HL-60 (cell line): ENCODE results near the gene KCNJ6.

Experiments used
- DNase-seq, 2 experiments: peaks; one replicate each; pipeline ENCODE4 v3.0.0-alpha.2; 2010 to 2020; ENCODE audit warnings: low read depth in 1 of 2, low spot score in 1 of 2
- H3K27ac ChIP-seq: fragments of 250-450 bp; sonication (Bioruptor Pico); replicated peaks from 2 replicates; pipeline ENCODE4 v1.5.1; 2020; ENCODE audit warnings: mild to moderate bottlenecking, moderate library complexity
- H3K27me3 ChIP-seq: fragments of 250-450 bp; sonication (Bioruptor Pico); 2 replicates; pipeline ENCODE4 v1.5.1; 2021; ENCODE audit warnings: mild to moderate bottlenecking, moderate library complexity; ENCODE audit not compliant: insufficient read depth, poor library complexity, severe bottlenecking
- H3K4me3 ChIP-seq: replicated peaks from 2 replicates; pipeline ENCODE4 v1.5.1; 2011; ENCODE audit warnings: mild to moderate bottlenecking, control low read depth, low read length; ENCODE audit not compliant: insufficient read depth
- GABPA ChIP-seq: IDR thresholded peaks from 2 replicates; pipeline ENCODE4 v1.6.1; 2012; ENCODE audit warnings: low read depth
- POLR2AphosphoS5 ChIP-seq: IDR thresholded peaks from 2 replicates; pipeline ENCODE4 v1.6.1; 2012; ENCODE audit warnings: low read depth
- SPI1 ChIP-seq: IDR thresholded peaks from 2 replicates; pipeline ENCODE4 v1.6.1; 2012; ENCODE audit warnings: low read depth, mild to moderate bottlenecking, borderline replicate concordance
- TF ChIP-seq, protein P1 (sequence below): IDR thresholded peaks from 2 replicates; pipeline ENCODE4 v1.6.1; 2012; ENCODE audit warnings: low read depth; ENCODE audit not compliant: insufficient replicate concordance
- TF ChIP-seq, protein P2 (sequence below): IDR thresholded peaks from one replicate; pipeline ENCODE4 v1.5.1; 2011; ENCODE audit warnings: low read length, control low read depth, inconsistent platforms; ENCODE audit not compliant: insufficient read depth

KCNJ6 gene

DNA sequence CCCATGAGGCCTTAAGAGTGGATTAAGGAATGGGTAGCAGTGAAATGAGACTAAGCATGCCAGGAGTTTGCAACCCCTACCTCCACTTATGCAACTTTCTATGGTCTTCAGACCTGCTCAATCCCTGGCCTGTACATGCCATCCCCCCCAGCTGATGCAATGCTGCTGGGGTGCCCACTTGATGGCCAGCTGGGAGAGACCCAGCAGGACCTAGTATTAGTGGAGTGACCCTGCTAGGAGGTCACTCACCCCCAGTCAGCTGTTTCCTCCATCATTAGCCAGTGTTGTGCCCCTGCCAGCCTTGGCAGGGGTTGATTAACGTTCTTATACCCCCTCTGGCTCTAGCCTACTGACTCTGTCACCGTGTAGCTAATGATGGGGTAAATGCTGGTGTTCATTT lies 313.1 kb downstream of the KCNJ6 start:
- H3K27ac ChIP-seq, result no peak overlapping the region
- DNase-seq, result no peak
- H3K27me3 ChIP-seq, result no peaks in the 10 kb centered on the region
- no peak overlapping the region for H3K4me3 ChIP-seq
- TF ChIP-seq POLR2AphosphoS5 (no peak), SPI1 (no peak), GABPA (no peak)
- TF ChIP-seq, protein P1, sequence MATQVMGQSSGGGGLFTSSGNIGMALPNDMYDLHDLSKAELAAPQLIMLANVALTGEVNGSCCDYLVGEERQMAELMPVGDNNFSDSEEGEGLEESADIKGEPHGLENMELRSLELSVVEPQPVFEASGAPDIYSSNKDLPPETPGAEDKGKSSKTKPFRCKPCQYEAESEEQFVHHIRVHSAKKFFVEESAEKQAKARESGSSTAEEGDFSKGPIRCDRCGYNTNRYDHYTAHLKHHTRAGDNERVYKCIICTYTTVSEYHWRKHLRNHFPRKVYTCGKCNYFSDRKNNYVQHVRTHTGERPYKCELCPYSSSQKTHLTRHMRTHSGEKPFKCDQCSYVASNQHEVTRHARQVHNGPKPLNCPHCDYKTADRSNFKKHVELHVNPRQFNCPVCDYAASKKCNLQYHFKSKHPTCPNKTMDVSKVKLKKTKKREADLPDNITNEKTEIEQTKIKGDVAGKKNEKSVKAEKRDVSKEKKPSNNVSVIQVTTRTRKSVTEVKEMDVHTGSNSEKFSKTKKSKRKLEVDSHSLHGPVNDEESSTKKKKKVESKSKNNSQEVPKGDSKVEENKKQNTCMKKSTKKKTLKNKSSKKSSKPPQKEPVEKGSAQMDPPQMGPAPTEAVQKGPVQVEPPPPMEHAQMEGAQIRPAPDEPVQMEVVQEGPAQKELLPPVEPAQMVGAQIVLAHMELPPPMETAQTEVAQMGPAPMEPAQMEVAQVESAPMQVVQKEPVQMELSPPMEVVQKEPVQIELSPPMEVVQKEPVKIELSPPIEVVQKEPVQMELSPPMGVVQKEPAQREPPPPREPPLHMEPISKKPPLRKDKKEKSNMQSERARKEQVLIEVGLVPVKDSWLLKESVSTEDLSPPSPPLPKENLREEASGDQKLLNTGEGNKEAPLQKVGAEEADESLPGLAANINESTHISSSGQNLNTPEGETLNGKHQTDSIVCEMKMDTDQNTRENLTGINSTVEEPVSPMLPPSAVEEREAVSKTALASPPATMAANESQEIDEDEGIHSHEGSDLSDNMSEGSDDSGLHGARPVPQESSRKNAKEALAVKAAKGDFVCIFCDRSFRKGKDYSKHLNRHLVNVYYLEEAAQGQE, result no peak
- TF ChIP-seq, protein P2, sequence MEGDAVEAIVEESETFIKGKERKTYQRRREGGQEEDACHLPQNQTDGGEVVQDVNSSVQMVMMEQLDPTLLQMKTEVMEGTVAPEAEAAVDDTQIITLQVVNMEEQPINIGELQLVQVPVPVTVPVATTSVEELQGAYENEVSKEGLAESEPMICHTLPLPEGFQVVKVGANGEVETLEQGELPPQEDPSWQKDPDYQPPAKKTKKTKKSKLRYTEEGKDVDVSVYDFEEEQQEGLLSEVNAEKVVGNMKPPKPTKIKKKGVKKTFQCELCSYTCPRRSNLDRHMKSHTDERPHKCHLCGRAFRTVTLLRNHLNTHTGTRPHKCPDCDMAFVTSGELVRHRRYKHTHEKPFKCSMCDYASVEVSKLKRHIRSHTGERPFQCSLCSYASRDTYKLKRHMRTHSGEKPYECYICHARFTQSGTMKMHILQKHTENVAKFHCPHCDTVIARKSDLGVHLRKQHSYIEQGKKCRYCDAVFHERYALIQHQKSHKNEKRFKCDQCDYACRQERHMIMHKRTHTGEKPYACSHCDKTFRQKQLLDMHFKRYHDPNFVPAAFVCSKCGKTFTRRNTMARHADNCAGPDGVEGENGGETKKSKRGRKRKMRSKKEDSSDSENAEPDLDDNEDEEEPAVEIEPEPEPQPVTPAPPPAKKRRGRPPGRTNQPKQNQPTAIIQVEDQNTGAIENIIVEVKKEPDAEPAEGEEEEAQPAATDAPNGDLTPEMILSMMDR, result no peak

DNA sequence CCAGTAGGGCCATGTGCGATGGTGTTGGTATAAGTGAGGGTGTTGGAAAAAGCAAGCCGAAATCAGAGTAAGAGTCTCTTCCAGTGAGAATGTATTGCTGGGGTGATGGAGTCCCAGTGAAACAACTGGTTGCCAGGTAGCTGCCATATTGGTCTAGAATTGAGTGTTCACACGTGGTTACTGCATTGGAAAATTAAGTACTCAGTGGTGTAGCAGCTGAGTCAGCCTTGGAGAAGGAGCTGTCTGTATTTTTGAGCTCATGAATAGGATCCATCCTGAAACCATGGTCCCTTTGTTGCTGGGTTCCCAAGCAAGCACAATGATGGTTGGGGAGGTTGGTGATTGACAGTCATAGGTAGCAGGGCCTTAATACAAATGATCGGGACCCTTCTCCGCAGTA lies 314.3 kb downstream of the KCNJ6 start:
- Histone ChIP-seq H3K27me3 (no peaks in the 10 kb centered on the region), H3K27ac (no peak overlapping the region), H3K4me3 (no peak overlapping the region)
- no peak for DNase-seq
- TF ChIP-seq GABPA, result no peak
- TF ChIP-seq SPI1, result no peak
- TF ChIP-seq POLR2AphosphoS5, result no peak
- TF ChIP-seq, protein P1, result no peak
- TF ChIP-seq, protein P2, result no peak

DNA sequence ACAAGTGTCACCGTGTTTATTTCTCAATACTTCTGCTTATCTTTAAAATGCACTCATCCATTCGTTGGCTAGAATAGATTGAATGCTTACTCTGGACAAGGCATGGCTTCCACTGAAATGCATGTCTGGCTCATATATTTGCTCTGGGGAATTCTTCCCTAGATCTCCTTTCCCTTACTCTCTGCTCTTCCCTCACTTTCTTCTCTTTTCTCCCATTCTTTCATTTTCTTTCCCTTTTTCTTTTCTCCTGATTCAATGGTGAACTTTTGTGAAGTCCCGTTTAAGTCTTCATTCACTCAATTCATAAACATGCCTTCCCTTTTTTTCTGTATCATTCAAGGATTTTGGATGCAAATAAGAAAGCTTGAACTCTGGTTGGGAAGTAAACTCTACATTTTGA lies 315.2 kb downstream of the KCNJ6 start:
- TF ChIP-seq, protein P1, result no peak
- TF ChIP-seq POLR2AphosphoS5, result no peak
- no peak for TF ChIP-seq SPI1
- Histone ChIP-seq H3K27me3 (no peaks in the 10 kb centered on the region), H3K27ac (no peak overlapping the region), H3K4me3 (no peak overlapping the region)
- DNase-seq, result no peak

DNA sequence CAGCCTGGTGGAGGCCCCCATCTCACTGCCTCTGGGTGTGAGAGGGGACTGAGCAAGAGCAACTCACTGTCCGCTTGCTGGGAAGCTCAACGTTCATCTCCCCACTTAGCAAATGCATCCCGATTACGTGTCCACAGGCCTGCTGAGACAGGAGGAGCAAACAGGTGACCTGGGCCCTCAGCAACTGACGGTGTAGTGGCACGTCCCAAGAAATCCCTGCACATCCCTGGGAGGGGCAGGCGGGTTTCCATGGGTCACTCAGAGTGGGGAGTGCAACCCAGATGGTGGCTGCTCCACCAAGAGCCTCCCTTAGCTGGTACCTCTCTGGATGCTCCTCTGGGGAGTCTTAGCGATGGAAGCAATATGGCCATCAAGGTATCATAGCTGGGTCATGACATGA lies 320.3 kb downstream of the KCNJ6 start:
- no peak for DNase-seq
- Histone ChIP-seq H3K4me3 (no peak overlapping the region), H3K27me3 (no peaks in the 10 kb centered on the region), H3K27ac (no peak overlapping the region)
- no peak for TF ChIP-seq SPI1
- TF ChIP-seq POLR2AphosphoS5, result no peak
- TF ChIP-seq, protein P1, result no peak
- TF ChIP-seq GABPA, result no peak
- TF ChIP-seq, protein P2, result no peak
